OCI-LY7 (cell line): ENCODE measurements around the gene NCK2.

Experiments
- CTCF ChIP-seq: fragments of 200-600 bp; sonication (generic); conservative IDR thresholded peaks from 2 replicates; pipeline ENCODE4 v1.5.1; 2014; ENCODE audit warnings: mild to moderate bottlenecking, antibody characterized with exemption, low read length, moderate library complexity, mixed read lengths
- EZH2phosphoT487 ChIP-seq: fragments of 200-600 bp; sonication (generic); IDR thresholded peaks from 2 replicates; pipeline ENCODE4 v1.6.1; 2018; ENCODE audit warnings: low read depth, borderline replicate concordance, mild to moderate bottlenecking, mixed run types, antibody characterized with exemption, low read length, moderate library complexity, mixed read lengths

- no peak for TF ChIP-seq CTCF
- TF ChIP-seq EZH2phosphoT487 = no peak
These were observed 27.6 kb downstream of the NCK2 start for GRCh38 chr2:105772362-105772761.
